ENCODE data around the gene P2RX5.

DNA sequence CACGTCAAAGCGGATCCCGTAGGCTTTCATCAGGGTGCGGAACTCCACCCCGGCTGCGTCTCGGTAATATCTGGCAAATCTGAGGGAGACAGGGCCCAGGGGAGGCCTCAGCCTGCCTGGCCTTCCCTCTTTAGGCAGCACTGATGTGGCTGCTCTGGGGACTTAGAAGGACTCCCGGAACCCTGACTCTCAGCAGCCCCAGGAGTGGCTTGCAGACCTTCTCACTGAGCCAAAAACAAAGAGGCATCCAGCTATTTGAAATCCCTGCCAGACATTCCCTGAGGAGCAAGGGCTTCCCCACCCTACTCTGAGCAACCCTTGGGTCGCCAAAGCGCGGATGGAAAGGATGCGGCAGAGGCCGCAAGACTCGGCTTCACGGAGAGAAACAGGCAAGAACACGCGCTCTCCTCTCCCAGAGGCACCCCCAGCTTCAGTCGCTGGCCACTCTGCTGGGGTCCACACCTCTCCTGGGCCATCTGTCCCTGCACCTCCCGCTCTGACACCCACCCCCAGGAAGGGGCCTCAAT lies 7.9 kb downstream of the P2RX5 start:
- TF ChIP-seq POLR2AphosphoS5 (IDR thresholded peaks at IDR 0.05; ENCODE audit: low read length) (no peak), POLR2A (IDR thresholded peaks at IDR 0.05; ENCODE audit: low read depth, low read length) (no peak), POU2F2 (IDR thresholded peaks at IDR 0.05; ENCODE audit: borderline replicate concordance, low read depth, low read length) (no peak), POLR2AphosphoS2 (IDR thresholded peaks at IDR 0.05; ENCODE audit: low read depth, low read length) (no peak), REST (IDR thresholded peaks at IDR 0.05; ENCODE audit: low read depth, low read length) (no peak), FOXM1 (IDR thresholded peaks at IDR 0.05; ENCODE audit: low read depth, low read length) (no peak), NR2C2 (IDR thresholded peaks at IDR 0.05; ENCODE audit: borderline replicate concordance, control insufficient read depth, insufficient read length, low read depth) (no peak)
